D341Med (cell line): ENCODE measurements around the gene RPF1.
"Not testable (repeated sequence)": the region's sequence is repeated elsewhere in the genome, so short reads cannot be mapped to it uniquely, and the experiment has no call there.

ENCODE experiments used
- DNase-seq: peaks from one replicate; pipeline ENCODE4 v3.0.0; 2012; ENCODE audit warnings: low spot score

Gene RPF1, protein sequence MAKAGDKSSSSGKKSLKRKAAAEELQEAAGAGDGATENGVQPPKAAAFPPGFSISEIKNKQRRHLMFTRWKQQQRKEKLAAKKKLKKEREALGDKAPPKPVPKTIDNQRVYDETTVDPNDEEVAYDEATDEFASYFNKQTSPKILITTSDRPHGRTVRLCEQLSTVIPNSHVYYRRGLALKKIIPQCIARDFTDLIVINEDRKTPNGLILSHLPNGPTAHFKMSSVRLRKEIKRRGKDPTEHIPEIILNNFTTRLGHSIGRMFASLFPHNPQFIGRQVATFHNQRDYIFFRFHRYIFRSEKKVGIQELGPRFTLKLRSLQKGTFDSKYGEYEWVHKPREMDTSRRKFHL

DNA sequence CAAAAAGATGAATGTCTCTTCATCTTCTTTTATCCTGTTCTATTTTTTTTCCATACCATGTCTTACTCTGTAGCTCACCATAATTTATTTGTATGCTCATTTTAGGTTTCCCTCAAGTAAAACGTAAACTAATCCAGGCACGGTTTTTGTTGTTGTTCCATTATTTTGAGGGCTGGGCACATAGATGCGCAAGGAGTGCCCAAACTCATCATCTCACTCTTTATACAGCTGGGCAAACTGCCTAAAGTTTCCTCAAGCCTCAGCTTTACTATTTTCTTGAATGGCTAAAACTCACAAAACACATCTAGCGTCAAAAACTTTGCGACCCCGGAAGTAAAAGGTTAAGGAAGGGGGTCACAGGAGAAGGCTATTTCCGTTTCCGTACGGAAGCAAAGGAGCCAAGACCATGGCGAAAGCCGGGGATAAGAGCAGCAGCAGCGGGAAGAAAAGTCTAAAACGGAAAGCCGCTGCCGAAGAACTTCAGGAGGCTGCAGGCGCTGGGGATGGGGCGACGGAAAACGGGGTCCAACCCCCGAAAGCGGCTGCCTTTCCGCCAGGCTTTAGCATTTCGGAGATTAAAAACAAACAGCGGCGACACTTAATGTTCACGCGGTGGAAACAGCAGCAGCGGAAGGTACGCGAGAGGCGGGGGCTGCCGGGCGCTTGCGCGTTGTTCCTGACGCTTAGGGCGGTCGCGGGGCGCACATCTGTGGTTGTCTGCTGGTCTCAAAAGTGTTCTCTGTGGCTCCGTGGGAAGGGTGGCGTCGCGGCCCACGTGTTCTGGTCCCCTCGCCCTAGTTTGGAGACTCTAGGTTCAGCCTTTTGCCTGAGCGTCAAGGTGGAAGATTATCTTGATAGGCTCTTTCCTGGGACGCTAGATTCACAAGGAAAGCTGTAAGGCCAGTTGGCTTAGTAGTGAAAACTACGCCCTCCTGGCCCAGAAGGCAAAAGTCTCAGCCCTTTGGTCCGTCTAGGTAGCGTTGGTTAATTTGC, at the start of gene RPF1:
Gene RPF1 (plus strand): TSS at position 391 of the 993 bp plus-strand sequence. CDS start 16 bp downstream, at position 407.
- peak; percentile 86 for DNase-seq

DNA sequence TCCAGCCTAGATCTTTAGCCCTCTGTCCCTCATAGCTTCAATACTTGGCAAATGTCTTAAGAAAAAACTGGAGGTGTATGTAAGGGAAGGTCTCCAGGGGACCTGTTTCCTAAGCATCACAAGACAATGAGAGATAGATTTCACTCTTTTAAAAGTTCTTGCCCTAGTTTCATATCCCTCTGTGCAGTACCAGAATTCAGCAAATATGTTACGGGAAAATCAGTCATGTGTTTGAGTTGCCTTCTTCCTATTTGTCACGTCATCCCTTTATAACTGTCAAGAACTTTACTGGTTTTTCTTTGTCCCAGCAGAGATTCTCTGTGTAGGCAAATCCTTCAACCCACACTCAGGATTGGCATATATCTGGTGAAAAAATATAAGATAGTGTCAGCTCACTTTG, 48.5 kb upstream of the RPF1 start:
- DNase-seq: no peak

DNA sequence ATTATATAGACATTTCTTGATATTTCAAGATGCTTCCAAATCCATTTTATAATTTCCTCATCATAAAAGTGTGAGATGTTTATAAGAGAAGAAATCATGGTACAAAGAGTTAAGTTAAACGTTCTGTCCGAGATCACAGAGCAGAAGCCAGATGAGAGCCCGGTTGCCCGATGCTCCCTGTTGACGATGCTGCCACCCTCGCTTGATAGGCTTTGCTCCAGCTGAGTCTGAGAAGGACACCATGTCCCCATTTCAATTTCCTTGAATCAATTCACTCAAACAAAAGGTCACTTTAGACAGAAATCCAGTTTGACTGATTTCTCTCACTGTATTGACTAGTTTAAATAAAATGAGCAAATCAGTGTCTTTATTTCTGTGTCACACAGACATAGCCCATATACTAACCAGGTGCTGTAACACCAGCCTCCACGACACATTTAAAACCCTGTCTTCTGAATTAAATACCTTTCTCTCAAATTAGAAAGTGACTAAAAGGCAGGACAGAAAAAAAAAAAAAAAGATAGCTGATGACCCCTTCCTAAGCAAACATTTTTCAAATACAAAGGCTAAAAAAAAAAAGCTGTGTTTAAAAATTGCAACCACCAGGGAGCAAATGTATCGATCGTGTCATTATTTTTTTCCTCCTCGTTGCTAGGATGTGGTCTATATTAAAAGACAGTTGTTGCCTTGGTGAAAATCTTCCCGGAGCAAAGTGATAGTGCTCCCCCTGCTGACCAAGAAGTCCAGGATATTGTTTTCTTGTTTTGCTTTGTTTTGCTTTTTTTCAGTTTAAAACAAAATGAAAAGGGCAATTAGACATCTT, 45.6 kb upstream of the RPF1 start:
- peak; percentile 53 for DNase-seq

DNA sequence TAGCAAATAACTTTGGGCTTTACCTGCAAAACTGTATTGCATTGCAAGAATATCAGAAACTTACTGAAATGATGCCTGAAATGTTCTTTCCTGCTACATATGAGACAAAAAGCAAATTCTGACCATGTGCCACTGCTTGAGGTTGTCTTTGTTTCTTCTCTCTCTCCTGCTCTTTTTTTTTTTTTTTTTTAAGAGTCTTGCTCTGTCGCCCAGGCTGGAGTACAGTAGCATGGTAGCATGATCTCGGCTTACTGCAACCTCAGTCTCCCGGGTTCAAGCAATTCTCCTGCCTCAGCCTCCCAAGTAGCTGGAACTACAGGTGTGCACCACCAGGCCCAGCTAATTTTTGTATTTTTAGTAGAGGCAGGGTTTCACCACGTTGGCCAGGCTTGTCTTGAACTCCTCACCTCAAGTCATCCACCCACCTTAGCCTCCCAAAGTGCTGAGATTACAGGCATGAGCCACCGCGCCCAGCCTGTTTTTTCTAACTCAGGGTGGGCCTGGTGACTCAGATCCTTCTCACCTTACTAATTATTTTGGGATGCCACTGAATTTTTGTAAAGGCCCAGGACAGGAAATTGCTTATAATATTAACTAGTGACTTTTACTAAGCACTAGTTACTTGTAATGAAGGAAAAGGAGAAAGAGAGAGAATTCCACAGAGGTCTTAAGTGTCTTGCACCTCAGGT, 44.8 kb upstream of the RPF1 start:
- DNase-seq: no peak

DNA sequence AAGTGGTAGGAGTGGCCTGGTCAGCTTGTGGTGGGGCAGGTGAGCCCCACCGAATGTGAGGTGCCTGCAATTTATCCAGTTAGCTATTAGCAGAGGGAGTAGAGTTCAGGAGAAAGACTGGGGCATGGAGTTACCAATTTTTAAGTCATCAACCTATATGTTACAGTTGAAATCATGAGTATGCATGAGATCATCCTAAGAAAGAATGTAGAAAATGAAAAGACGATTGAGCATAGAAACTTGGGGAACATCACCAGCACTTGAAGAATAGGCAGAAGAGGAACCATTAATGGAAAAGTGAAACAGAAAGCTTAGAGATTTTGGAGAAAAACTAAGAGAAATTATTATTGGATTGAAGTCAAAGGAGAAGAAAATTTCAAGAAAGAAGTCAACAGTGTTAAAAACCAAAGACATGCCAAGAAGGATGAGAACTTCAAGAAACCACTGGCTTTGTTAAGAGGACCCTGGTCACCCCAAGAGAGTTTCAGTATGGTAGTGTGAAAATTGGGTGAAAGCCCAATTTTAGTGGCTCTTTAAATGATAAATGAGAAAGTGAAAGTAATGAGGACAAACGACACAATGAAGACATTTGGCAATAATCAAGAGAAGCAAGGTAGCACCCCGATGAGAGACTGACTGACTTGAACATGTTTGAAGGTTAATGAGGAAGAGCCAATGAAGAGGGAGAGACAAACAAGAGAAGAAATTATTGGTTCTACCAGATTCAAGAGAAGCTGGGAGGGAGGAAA, 44.1 kb upstream of the RPF1 start:
- no peak for DNase-seq

DNA sequence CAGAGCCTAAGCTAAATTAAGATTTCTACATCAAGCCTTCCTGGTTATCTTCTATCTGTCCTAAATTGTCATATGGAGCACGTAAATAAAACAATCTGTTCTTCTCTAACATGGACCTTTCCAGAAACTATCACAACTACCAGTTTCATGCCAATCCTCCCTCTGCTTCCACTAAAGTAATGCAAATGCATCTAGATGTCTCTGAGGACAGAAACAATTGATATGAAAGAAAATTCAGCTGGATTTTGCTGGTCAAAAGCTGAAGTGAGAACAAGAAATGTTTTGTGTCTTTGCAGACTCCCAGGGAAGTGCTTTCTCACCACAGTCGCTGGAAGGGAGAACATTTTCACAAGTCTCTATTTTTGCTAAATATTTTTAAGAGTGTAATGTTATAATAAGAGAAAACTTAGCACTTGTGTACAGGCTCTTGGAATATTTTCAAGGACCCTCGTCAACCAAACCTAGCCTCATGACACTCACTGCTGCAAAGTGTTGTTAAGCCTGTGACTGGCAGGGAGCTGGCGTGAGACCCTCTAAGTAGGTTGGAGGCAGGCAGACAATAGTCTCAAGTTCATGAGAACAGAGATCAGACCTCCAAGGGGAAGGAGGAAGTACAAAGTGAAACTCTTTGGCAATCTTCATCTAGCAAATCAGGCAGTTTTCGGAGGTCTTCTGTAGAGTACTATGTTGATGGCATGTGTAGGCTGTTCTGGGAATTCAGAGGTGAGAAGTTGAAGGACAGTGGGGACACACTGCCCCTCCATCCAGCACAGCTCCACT, 42.0 kb upstream of the RPF1 start:
- DNase-seq: no peak

DNA sequence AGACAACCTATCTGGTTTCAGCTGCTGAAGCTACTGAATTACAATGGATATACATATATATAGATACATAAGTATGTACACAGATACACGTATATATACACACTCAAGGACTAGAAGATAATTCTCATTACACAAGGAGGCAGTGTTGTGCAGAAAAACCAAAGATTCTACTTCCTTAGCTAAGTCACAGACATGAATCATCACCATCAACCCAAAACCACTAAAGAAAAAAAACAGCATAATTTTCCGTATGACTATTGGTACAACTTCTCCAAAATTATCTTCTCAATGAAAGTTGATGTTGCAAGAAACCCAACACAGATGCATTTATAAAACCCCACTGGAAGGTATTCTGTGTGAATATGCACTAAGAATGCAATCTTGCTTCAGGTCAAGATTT, 36.8 kb upstream of the RPF1 start:
- DNase-seq: peak; percentile 37

DNA sequence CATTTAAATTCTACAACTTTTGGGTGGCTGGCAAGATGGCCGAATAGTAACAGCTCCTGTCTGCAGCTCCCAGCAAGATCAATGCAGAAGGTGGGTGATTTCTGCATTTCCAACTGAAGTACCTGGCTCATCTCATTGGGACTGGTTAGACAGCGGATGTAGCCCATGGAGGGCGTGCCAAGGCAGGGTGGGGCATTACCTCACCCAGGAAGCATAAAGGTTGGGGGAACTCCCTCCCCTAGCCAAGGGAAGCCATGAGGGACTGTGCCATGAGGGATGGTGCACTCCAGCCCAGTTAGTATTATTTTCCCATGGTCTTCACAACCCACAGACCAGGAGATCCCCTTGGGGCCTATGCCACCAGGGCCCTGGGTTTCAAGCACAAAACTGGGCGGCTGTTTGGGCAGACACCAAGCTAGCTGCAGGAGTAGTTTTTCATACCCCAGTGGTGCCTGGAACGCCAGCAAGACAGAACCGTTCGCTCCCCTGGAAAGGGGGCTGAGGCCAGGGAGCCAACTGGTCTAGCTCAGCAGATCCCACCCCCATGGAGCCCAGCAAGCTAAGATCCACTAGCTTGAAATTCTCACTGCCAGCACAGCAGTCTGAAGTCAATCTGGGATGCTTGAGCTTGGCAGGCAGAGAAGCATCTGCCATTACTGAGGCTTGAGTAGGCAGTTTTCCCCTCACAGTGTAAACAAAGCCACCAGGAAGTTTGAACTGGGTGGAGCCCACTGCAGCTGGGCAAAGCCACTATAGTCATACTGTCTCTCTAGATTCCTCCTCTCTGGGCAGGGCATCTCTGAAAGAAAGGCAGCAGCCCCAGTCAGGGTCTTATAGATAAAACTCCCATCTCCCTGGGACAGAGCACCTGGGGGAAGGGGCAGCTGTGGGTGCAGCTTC, 36.1 kb upstream of the RPF1 start:
- DNase-seq: not testable (repeated sequence)

DNA sequence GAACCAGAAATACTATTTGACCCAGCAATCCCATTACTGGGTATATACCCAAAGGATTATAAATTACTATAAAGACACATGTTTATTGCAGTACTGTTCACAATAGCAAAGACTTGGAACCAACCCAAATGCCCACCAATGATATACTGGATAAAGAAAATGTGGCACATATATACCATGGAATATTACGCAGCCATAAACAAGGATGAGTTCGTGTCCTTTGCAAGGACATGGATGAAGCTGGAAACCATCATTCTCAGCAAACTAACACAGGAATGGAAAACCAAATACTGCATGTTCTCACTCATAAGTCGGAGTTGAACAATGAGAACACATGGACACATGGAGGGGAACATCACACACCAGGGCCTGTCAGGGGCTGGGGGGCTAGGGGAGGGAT, 30.4 kb upstream of the RPF1 start:
- not testable (repeated sequence) for DNase-seq

DNA sequence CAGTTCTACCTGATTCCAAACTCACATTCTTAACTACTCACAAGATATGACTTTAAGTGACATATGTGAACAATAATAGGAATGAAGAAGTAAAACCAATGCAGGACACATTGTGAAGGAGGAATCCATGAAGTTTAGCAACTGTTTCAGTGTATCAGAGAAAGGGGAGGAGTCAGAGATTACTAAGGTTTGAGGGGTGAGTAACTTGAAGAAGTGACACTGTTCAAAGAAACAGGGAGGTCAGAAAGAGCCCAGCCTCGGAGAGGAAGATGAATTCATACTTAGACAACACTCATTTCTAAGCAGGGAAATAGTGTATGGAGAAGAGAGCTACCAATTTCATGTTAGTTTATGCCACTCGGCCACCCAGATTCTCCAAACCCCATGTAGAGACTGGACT, 28.2 kb upstream of the RPF1 start:
- no peak for DNase-seq

DNA sequence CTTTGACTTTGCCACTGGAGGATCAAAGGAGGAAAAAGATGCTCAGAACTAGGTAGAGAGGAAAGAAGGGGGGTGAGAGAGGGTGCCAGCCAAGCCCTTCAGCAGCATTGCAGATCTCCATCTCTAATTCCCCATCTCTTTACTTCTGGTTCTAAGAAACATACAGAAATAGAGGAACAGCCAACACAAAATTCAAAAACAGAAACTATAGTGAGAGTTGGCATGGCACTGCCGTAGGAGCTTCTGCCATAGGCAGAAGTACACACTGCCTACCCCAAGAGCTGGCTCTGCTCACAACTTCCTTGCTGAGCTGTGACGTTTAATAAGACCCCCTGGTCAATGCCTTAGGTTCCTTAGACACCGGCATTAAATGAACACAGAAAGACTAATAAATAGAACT, 26.6 kb upstream of the RPF1 start:
- DNase-seq: no peak

DNA sequence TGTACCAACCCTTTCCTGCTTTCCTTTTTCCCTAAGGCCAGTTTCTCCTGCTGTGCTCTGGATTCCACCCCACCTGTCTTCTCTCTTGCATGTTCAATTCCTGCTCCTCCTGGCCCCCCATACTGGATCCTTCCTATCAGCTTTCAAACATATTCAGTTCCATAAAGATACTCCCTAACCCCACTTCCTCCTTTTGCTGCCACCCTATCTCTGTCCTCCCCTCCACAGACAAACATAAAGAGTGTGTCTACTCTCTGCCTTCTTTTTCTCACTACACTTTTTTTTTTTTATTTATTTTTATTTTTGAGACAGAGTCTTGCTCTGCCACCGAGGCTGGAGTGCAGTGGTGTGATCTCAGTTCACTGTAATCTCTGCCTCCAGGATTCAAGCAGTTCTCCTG, 16.9 kb upstream of the RPF1 start:
- DNase-seq: no peak

DNA sequence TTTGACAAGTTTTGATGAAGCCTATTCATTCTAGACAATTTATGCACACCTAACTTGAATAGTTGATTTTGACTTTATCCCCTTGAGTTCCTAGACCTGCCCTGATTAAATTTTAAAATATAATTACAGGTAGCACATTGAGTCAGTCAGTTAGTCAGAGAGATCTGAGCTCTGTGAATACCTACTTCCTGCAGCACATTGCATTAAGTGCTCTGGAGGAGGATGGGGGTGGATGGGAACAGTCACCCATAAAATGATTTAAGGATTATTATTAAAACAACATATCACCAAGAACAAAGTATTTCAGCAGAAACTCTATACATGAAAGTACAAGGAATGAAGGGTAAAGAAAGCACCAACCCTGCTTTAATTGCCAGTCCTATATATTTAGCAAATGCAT, 11.8 kb upstream of the RPF1 start:
- DNase-seq: no peak

DNA sequence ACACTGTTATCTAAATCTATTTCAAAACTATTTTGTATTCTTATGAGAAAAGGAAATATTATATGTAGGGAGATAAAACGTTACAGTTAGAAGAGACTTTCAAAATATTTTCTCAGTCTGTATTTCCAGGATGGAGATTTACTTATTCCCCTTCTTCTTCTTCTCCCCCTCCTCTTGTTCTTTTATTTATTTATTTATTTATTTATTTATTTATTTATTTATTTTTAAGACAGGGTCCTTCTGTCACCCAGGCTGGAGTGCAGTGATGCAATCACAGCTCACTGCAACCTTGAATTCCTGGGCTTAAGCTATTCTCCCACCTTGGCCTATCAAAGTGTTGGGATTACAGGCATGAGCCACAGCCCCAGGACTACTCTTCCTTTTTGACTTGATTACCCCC, 2.8 kb upstream of the RPF1 start:
- no peak for DNase-seq

DNA sequence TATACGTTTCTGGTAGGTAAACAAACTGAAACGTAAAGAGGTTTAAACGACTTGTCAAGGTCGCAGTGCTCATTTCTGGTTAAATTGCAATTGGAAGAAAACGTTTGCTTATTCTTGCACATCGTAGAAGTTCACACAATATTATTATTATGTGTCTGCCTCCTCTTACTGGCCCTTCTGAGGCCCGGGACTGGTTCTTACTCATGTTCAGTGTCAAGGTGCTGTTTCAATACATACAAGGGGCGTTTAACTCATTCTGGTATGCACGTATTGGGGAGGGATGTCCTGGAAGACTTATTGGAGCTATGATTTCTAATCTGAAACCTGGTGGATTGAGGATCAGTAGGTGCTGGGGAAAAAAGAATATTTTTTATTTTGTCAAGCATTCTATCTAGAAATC, 932 bp downstream of the RPF1 start:
- DNase-seq: no peak

DNA sequence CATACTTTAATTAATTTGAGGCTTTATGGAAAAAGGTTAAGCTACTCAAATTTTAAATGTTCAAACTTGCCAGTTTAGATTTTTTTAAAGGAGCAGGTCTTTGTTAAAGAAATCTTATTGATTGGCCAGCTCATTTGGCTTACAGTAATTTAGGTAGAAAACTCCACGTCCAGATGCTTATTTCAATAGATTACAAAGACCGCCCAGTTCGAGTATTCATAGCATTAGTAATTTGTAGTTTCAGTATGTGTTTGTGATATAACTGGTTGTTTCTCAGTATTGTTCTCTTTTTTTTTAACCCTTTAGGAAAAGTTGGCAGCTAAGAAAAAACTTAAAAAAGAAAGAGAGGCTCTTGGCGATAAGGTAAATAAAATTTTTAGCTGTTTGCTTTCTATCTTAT, 1.6 kb downstream of the RPF1 start:
- no peak for DNase-seq

DNA sequence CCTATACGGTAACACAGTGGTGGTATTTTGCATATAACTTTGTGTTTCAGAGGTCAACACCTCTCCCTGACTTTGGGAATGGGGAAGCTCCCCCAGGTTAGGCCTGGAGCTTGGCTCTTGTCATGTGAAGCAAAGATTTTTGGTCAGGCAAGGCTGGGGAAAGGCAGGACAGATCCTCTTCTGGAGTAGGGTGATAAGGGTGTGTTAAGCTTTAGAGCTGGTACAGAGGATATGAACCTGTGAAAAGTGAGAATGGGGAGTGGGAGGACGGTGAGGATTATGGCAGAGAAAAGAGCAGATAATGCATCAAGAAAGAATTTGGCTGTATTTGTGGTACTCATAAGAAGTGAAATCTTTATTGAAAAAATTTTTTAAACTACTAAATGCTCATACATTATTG, 2.3 kb downstream of the RPF1 start:
- no peak for DNase-seq

DNA sequence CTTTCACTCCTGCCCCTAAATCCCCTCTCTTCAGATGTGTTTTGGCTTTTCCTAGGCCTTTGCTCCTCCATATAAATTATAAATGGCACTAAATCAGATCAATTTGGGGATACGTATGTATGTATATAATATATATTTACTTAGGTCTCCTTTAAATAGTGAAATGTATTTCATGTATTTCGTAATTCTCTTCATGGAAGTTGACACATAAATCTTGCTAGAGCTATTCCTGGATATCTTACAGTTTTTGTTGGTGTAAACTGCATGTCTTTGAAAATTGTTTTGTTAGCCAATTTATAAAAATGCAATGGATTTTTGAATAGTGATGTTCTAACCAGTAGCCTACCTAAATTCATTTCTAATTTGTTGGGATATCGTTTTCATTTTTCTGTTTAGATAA, 9.0 kb downstream of the RPF1 start:
- DNase-seq: no peak

DNA sequence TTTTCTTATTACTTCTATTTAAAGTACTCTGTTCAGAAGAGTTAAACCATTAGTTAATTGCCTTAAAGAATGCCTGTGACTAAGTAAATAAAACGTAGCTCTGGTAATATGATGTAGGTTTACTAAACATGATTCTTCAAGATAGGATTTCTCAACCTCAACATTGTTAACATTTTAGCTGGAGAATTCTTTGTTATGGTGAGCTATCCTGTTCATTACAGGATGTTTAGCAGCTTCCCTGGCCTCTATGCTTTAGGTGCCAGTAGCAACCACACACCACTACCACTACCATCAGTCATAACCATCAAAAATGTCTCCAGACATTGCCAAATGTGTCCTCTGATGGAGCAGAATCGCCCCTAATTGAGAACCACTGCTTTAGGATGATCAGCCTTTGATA, 10.7 kb downstream of the RPF1 start:
- no peak for DNase-seq
